GM19035 (cell line): ENCODE data around the gene NFIB.

Experiments used
- ATAC-seq: cut with Tn5 transposase; IDR thresholded peaks from one replicate; pipeline ENCODE4 v1.9.1; 2021; ENCODE audit not compliant: unreplicated experiment

NFIB gene

DNA sequence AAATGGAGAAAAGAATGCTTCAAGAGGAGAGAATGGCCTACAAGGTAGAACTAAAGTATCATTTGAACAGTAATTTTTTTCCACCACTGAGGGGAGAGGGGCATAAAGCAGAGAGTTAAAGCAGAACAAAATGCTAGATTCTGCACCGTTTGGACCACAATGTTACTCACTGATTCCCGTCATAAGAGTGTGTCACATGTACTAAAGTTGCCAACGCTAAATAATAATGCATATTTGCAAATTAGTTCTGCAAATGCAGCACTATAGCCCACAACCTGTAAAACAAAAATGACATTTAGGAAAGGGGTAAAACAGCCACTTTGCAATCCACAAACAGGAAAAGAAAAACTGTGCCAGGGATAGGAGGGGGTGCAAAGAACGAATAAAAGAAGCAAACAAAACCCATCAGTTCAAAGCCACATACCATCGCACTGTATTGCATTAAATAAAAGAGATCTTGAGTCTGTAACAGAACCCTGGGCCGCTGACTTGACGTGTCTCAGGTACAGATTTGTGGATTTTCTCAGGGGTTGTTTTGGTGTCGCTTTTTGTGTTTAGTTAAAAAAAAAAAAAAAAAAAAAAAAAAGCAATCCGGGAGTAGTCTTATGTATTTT, 7.7 kb upstream of the NFIB start:
- no peak for ATAC-seq

DNA sequence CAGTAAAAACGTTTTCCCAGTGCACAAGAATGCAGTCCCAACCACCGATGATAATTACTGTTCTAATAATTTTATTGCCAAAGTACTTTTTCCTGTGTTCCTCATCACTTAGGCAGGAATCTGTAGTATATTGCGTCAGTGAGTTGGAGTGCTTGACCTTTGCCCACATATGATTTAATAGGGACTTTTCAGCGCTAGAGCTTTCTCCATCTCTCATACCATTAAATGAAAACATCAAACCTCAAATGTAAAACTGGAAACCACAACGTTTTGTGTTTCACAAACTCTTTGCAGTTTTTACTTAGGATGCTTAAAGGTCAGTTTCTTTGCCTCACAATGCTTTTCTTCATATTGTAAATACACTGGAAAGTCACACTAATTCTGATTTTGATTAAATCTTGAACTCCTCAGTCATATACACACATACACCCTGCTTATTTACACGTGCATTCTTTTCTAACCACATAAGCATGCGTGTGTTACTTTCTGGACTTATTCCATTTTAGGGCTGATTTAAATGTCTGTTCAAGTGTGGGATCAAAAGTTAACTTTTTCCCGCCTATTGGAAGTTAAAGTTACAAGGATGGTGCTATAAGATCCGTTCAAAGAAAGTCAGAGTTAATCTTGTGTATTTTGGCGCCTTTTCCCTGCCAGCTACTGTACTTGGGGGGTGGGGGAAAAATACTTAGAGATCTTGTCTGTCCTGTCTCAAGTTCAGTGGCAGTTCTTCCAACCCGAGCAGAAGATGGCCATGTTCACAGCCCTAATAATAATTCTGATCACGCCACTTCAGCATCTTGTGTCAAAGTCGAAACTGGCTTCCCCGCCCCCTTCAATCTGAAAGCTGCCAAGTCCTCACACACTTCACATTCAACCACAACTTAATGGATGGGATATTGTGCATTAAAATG, 6.6 kb upstream of the NFIB start:
- ATAC-seq: no peak

DNA sequence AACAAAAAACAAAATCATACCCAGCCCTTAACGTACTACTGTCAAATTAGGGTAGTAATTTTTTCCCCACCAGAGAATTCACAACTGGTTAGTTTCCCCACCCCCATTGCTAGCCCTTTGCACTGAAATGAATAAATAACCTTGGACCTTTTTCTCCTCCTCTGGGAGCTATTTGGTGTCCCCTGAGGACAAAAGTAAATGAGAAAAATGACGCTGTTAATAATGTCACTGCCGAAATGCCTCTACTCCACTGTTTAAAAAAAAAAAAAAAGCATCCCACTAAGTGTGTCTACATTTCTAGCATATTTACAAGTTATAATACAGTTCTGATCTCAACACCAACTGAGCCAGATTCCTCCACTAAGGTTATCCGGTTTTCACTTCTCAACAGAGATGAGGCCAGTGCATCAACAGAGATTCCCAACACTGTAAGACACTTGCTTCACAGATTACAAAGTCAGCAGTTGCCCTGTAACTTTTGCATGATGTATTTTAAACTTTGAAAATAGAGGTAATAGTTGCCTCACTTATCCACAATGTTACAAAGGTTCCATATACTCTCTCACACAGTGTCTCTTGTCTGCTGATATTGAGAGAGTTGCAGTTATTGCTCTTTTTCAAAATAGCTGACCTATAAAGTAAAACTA, 5.1 kb upstream of the NFIB start:
- no peak for ATAC-seq

DNA sequence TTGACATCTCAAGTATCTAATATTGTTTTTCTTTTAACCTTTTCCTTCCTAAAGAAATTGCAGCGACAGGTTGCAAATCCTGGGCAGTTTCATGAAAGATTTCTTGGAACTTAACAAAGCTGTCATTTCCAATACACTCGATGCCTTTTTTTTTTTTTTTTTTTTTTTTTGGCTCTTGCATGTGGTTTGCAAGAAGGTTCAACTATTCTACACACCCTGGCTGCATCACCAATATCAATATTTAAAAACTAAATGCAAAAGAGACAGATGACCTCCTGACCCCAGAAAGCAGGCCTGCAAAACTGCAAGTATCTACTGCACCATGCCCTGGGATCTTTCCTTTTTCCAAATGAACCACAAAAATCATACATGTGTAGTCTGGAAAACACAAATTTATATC, 4.4 kb upstream of the NFIB start:
- no peak for ATAC-seq

DNA sequence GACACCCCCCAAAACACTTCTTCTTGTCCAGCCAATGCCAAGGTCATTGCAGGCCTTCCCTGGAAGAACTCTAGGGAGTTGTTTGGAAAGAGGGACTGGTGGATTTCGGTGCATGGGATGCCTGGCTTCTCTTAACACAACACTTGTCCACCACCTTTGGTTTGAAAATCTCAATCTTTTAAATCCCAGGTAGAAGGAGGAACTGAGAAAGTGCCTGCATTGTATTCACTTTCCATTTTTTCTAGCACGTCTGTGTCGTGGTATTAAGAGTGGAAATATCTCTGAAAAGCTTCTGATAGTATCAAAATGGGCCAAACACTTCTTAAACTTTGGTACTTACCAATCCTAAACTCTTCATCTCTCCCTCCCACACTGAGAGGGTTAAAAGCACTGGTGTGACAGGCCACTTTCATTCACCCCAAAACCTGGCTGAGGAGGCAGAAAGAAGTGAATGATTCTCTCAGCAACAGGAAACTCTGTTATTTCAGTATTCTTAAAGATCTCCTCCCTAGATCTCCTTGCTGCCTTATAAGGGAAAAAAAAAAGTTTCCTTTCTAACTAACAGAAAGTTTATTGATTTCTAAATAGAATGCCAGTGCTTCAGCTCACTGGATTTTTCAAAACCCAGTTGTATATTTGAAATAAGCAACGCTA, 3.9 kb upstream of the NFIB start:
- ATAC-seq: no peak

DNA sequence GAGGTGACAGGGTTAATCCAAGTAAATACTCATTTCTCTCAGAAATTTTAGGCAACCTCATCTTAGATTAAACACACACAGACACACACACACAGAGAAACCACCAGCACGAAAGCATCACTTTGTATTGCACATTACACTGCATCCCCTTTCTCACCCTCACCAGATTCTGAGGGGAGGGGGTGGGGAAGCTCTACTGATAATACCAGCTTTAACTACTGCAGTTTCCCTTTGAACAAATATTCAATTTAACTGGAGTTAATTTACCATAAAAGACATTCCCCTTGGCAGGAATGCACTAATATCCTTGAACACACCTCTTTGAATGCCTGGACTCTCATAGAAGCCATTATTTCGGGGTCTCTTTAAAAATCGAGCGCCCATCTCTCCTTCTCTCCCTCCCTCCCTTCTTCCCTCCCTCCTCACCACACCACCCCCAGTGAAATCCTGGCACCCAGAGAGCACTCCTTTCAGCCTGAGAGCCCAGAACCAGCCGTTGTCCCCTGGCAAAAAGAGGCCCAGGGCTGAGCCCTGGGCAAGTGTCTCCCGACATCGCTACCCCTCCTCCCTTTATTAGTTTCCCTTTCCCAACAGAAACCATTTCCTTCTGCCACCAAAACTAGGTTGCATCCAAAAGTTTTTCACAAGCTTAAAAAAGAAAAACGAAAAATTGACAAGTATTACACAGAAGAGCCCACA, 2.8 kb upstream of the NFIB start:
- no peak for ATAC-seq

DNA sequence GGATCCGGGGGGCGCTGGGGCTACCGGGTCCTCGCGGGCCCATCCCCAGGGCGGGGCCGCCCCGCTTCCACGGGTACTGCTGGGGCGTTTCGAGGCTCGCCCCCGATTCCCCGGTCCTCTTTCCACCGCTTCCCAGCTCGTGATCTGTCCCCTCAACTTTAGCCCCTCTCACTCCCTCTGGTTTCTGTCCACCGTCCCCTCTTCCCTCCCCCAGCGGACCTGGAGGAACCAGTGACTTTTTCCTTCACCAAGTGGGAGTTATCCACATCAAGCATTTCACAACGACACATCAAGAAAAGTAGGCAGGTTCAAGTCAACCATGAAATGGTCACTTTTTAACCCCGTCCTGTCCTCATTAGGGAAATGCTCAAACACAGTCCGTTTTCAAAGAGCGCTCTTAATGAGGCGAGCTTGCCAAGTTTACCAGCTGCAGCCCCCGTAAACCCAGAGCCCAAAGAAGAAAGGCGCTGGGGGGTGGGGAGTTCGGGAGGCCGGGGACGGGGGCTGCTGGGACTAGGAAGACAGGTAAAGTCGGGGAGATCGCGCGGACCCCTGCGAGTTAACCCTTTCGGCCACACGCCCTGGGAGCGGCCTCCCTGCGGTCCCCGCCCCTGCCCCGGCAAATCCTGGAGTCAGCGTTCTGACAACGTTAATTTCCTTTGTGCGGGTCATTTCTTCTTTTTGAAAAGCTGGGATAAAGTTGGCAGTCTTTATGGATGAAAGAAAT, 2.1 kb upstream of the NFIB start:
- ATAC-seq: no peak

DNA sequence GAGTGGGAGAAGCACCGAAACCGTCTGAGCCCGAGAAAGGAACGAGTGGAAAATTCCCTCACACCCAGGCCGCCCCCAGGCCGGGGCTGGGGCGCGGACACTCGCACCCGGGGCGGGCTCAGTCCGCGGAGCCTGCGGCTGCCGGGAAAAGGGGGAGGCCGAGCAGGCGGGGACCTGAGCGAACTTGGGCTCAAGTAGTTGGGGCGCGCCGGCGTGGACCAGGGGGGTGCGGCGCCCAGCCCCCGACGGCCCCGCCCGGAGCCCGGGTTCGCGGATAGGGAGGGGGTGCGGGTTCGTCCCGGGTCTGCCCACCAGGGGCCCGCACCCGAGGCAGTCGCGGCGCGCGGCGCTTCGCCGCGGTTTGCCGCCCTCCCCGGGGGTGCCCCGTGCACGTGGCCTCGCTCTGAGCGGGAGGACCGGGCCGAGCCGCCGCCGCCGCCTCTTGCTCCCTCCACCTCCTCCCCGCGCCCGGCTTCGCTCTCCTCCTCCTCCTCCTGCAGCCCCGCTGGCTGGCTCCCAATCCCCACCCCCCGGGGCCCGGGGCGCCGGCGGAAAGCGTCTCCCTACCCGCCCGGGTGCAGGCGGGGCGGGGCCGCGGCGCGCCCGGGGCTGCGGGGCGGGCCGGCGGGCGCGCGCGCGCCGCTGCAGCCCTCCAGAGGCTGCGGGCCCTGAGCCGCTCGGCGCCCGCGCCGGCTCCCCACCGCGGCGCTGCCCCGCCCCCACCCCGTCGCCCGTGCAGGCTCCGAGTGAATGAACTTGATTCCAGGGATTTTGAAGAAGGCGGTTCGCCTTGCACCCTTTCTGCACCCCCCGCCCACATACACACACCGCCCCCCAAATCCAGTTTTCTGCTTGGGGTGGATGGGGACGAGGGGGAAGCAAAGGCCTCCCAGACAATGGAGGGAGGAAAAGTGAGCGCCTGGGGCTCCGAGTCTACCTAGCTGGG, 1.3 kb upstream of the NFIB start:
- ATAC-seq: no peak

DNA sequence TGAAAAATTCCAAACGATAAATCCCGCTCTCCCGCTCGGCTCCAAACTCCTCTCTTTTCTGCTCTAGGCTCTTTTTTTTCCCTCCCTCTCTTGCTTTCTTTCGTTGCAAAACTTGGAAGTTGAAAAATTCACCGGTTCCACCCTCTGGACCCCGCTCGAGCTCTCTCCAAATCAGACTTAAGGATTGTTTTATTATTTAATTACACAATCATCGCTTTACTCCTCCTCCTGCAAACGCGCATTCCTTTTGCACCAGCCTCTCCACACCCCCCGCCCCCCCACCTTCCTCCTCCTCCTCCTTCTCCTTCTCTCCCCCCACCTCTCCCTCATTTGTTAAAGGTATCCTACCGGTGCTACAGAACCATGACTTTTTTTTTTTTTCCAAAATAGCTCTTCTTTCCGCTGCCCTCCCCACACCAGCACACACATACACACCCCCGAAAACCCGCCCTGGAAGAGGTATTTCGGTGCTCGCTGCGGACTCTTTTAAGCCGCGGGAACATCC, 535 bp upstream of the NFIB start:
- no peak for ATAC-seq

DNA sequence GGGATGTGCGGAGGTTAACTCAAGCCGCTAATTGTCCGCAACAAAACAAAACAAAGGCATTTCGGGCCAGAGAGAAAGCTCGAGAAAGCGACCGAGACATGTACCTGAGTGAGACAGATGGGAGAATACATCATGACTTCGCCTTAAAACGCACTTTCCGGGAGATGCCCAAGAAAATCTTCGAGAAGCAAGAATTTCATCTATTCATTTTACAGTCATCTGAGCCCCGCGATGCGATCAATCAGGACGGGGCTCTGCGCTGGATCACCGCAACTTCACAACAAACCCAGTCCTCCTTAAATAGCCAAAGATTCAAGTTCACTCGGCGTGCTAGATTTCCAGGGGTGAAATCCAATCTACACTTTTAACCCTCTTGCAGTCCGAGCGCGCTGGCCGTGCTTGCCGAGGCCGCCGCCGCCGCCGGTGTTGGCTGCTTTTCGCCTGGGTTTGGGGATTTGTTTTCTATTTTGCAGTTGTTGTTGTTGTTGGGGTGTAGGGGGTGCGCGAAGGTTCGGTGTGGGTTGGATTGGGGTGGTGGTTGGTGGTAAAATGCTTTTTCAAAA, 482 bp downstream of the NFIB start:
- ATAC-seq: no peak

DNA sequence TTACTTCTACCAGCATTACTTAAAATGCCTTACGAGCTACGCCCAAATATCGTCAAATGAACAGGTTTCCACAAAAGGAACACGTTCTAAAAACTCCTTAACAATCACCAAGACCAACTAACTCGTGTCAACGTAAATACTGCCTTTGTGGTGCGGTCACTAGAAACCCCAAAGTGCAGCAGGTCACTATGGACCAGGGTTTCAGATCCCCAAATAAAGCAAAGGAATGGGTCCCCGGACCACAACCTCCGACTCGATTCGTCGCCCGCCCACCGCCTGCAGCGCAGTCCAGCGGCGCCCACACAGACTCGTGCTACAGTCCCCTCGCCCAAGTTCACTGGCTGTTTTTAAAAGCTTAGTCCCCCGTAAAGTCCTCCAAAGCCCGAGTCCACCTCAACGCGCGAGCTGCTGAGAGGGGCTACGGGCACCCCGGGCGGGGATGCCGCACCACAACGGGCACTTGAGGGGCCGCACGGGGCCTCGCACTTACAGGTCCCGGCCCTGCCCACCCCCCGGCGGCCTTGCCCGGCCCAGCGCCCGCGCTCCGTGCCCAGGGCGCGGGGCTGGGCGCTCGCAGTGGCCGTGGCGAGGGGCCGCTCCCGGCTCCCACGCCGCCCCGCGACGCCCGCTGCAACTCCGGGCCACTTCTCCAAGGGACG, 1.1 kb downstream of the NFIB start:
- no peak for ATAC-seq

DNA sequence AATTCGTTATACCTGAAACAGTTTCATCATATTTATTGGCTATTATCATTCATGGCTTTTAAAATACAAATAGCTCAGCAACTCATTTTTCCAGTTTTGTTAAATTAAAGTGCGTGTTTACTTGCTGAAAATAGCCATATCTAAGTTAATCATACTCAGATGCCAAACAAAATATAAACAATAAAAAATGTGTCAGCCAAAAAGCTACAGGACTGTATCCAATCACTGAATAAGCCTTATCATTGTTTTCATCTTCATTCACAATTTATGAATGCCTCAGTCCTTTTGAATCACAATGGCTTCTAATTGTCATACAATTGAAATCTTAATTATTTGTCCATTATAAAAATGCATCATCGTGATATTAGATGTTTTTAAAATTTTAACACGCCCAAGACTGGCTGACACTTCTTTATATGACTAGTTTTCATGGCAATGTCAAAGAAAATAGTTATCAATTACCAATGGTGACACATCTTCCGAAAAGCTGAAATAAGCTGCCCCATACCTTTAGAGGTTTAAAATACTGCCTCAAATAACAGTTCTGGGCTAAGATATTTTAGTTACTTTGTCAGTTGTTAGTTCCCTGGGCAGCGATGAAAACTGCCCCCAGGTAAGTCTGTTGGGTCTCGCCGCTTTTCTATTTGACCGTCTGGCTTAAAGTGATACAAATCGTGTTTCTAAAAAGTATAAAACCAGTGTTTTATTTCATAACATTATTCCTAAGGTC, 1.8 kb downstream of the NFIB start:
- no peak for ATAC-seq

DNA sequence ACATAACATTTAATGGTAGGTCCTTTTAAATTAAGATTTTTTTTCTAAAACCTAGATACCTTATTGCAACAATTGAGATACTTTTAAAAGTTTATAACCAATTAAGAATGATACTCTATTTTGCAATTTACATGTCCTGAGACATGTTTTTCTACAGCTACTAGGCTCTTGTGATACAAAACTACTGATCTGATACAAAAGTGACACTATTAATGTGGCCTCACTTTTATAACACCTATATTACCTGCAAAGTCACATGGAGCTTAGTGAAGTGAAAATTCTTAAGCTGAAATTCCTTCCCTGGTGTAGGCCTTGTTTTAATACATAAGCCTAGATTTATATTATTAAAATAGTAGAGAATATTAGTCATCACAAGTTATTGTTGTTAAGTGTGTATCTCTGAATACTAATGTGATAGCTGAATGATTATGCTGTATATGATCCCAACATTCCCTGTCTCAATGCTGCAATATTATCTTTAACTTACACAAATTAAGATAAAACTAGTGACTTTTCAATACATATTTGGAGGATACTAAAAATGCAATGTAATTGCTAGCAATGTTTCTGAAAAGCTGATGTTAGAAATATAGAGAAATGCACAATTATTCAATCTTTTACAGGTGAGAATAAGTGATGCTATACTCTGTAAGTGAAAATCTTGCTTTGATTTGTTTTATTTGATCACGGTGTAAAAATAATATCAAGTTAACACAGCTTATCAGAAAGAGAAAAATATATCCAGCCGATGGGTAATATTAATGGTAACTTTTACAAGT, 2.6 kb downstream of the NFIB start:
- ATAC-seq: no peak

DNA sequence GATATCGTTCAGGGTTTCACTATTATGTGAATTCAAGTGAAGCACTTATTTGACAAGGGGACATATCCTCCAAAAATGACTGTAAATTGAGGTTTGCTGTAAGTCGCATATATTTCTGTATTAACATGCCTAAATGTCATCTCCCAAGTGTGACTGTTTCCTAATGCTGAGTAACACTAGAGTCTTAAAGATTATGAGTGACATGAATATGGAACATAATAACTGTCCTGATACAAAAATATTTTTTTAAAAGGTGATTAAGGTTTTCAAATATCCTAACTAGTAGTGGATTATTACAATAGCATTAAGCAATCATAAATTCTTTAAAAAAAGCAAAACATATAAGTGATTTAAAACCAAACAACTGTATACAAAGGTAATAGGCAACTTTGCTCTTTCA, 3.6 kb downstream of the NFIB start:
- ATAC-seq: no peak

DNA sequence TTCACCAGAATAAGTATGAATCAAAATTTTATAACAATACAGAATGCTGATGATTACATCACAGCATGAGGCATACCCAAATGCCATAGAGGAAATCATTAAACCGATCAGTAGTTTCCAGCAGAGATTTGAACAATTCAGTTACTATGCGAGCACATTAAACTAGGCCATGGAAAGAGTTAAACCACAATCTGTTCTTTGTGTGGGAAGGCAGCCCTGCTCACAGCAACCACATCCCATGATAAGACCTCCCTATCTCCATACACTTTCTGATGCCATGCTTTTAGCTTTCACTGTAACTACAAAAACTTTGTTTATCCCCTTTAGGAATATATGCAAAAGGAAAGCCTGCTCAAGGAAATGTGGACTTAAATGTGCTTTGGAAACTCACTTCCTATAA, 4.5 kb downstream of the NFIB start:
- ATAC-seq: no peak

DNA sequence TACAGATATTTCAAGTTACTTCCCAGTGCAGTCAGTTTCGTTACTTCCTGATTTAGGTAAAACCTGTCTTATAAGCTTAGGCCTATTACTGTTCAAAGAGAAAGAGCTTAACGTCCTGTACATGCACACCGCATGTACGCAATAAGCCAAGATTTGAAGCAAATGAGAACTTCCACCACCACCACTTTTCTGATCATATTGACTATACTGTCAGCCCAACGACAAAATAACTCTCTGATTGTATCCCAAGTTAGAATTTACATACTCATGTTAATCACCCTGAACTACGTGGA, 5.1 kb downstream of the NFIB start:
- no peak for ATAC-seq
